GM21619 (cell line): ENCODE results near the gene CTNNA2.
"Not testable (repeated sequence)": the region's sequence is repeated elsewhere in the genome, so short reads cannot be mapped to it uniquely, and the experiment has no call there.

Source experiments
- ATAC-seq: cut with Tn5 transposase; IDR thresholded peaks from one replicate; pipeline ENCODE4 v1.9.1; 2021; ENCODE audit not compliant: unreplicated experiment

Gene CTNNA2

GRCh38 chr2:80070587-80070986, 557.7 kb downstream of the CTNNA2 start:
- no peak for ATAC-seq

- no peak for ATAC-seq
These were observed 559.1 kb downstream of the CTNNA2 start for GRCh38 chr2:80071941-80072340.

GRCh38 chr2:80073134-80073561, 560.3 kb downstream of the CTNNA2 start:
- ATAC-seq, result no peak

- ATAC-seq, result no peak
These were observed 561.6 kb downstream of the CTNNA2 start for GRCh38 chr2:80074321-80075070.

GRCh38 chr2:80075719-80076118, 562.9 kb downstream of the CTNNA2 start:
- no peak for ATAC-seq

- ATAC-seq, result no peak
These were observed 565.6 kb downstream of the CTNNA2 start for GRCh38 chr2:80078290-80079036.

- no peak for ATAC-seq
These were observed 568.1 kb downstream of the CTNNA2 start for GRCh38 chr2:80080957-80081356.

- ATAC-seq, result no peak
These were observed 574.0 kb downstream of the CTNNA2 start for GRCh38 chr2:80086831-80087230.

GRCh38 chr2:80091237-80091636, 578.4 kb downstream of the CTNNA2 start:
- no peak for ATAC-seq

- ATAC-seq, result no peak
These were observed 579.6 kb downstream of the CTNNA2 start for GRCh38 chr2:80092474-80092873.

GRCh38 chr2:80098503-80098902, 585.7 kb downstream of the CTNNA2 start:
- ATAC-seq, result not testable (repeated sequence)

GRCh38 chr2:80102026-80102425, 589.2 kb downstream of the CTNNA2 start:
- ATAC-seq, result no peak

- ATAC-seq, result no peak
These were observed 592.3 kb downstream of the CTNNA2 start for GRCh38 chr2:80105015-80105640.

GRCh38 chr2:80111185-80111584, 598.3 kb downstream of the CTNNA2 start:
- ATAC-seq, result no peak

GRCh38 chr2:80112790-80113189, 599.9 kb downstream of the CTNNA2 start:
- no peak for ATAC-seq

- ATAC-seq, result no peak
These were observed 600.5 kb downstream of the CTNNA2 start for GRCh38 chr2:80113399-80113798.

GRCh38 chr2:80114812-80115211, 602.0 kb downstream of the CTNNA2 start:
- ATAC-seq, result no peak

- no peak for ATAC-seq
These were observed 604.5 kb downstream of the CTNNA2 start for GRCh38 chr2:80117401-80117800.

GRCh38 chr2:80120866-80121265, 608.0 kb downstream of the CTNNA2 start:
- no peak for ATAC-seq

- no peak for ATAC-seq
These were observed 609.8 kb downstream of the CTNNA2 start for GRCh38 chr2:80122675-80123074.

- ATAC-seq, result no peak
These were observed 613.8 kb downstream of the CTNNA2 start for GRCh38 chr2:80126596-80127189.
